SU-DHL-6 (cell line): ENCODE data around the gene PCDHB6.
"Not testable (repeated sequence)": the region's sequence is repeated elsewhere in the genome, so short reads cannot be mapped to it uniquely, and the experiment has no call there.

Source experiments
- H2AFZ ChIP-seq: fragments of 200-600 bp; sonication (generic); 2 replicates; pipeline ENCODE4 v1.6.1; 2014; ENCODE audit warnings: low read depth, mild to moderate bottlenecking, moderate library complexity, mixed read lengths, antibody characterized with exemption, low read length; ENCODE audit not compliant: severe bottlenecking
- H3F3A ChIP-seq: fragments of 200-600 bp; shearing (Covaris generic); 2 replicates; pipeline ENCODE4 v1.6.0; 2016; ENCODE audit warnings: antibody characterized with exemption, mild to moderate bottlenecking; ENCODE audit not compliant: insufficient read depth
- H3K27ac ChIP-seq: fragments of 200-600 bp; sonication (generic); 2 replicates; pipeline ENCODE4 v1.5.1; 2016; ENCODE audit warnings: low read depth, mild to moderate bottlenecking, low read length, moderate library complexity, mixed read lengths
- H3K27me3 ChIP-seq: fragments of 200-600 bp; sonication (generic), shearing (Covaris generic); 2 replicates; pipeline ENCODE4 v1.6.0; 2014; ENCODE audit warnings: mild to moderate bottlenecking, low read length
- H3K36me3 ChIP-seq: fragments of 200-600 bp; sonication (generic); 2 replicates; pipeline ENCODE4 v1.6.1; 2014; ENCODE audit warnings: mild to moderate bottlenecking, low read length, mixed read lengths
- H3K4me2 ChIP-seq: fragments of 300-600, 200-600 bp; shearing (Covaris generic), sonication (generic); 2 replicates; pipeline ENCODE4 v1.6.0; 2014; ENCODE audit warnings: low read length, low read depth, mild to moderate bottlenecking; ENCODE audit not compliant: poor library complexity, severe bottlenecking
- H3K4me3 ChIP-seq: fragments of 200-600 bp; sonication (generic); 2 replicates; pipeline ENCODE4 v1.5.1; 2014; ENCODE audit warnings: antibody characterized with exemption, low read length, mild to moderate bottlenecking, mixed read lengths; ENCODE audit not compliant: insufficient read depth, poor library complexity, severe bottlenecking
- H3K79me2 ChIP-seq: fragments of 200-600 bp; sonication (generic); 2 replicates; pipeline ENCODE4 v1.6.1; 2014; ENCODE audit warnings: mild to moderate bottlenecking, low read length, moderate library complexity; ENCODE audit not compliant: insufficient read depth
- H3K9ac ChIP-seq: fragments of 200-600 bp; sonication (generic); 2 replicates; pipeline ENCODE4 v1.7.0; 2014; ENCODE audit warnings: mild to moderate bottlenecking, low read length
- H3K9me2 ChIP-seq: fragments of 200-600 bp; sonication (generic); replicated peaks from 2 replicates; pipeline ENCODE4 v1.6.1; 2014; ENCODE audit warnings: low read length; ENCODE audit not compliant: insufficient read depth
- H3K9me3 ChIP-seq: fragments of 200-600 bp; sonication (generic); 2 replicates; pipeline ENCODE4 v1.6.1; 2014; ENCODE audit warnings: low read length, mixed read lengths; ENCODE audit not compliant: insufficient read depth
- H4K20me1 ChIP-seq: fragments of 200-600 bp; sonication (generic); 2 replicates; pipeline ENCODE4 v1.6.1; 2014; ENCODE audit warnings: low read depth, mild to moderate bottlenecking, antibody characterized with exemption, low read length, moderate library complexity, mixed read lengths
- EZH2phosphoT487 ChIP-seq: fragments of 200-600 bp; sonication (generic), shearing (Covaris generic); conservative IDR thresholded peaks from 2 replicates; pipeline ENCODE4 v1.6.1; 2018; ENCODE audit warnings: mild to moderate bottlenecking, antibody characterized with exemption, low read length, moderate library complexity, mixed read lengths
- TF ChIP-seq, protein P1 (sequence below): fragments of 200-600 bp; sonication (generic); IDR thresholded peaks from one replicate; pipeline ENCODE4 v1.5.1; 2017; ENCODE audit warnings: antibody characterized with exemption, mild to moderate bottlenecking, low read length, moderate library complexity; ENCODE audit not compliant: insufficient read depth, poor library complexity, severe bottlenecking

The PCDHB6 gene

GRCh38 chr5:141149812-141150211 is at the start of gene PCDHB6:
TSS of gene PCDHB6 (plus strand) at chr5:141150057. CDS start at chr5:141150258, 201 bp downstream.
- Histone ChIP-seq H2AFZ (no peak within 1 kb of the TSS), H3K9ac (no peak within 1 kb of the TSS), H4K20me1 (no peaks in the 10 kb centered on the region), H3K4me2 (no peak within 1 kb of the TSS), H3K36me3 (no peaks in the 10 kb centered on the region), H3K79me2 (no peaks in the 10 kb centered on the region), H3K27me3 (no peaks in the 10 kb centered on the region), H3F3A (no peaks in the 10 kb centered on the region), H3K9me3 (no peaks in the 10 kb centered on the region), H3K9me2 (no peaks in the 10 kb centered on the region), H3K27ac (no peak within 1 kb of the TSS), H3K4me3 (no peak within 1 kb of the TSS)
- TF ChIP-seq, protein P1, sequence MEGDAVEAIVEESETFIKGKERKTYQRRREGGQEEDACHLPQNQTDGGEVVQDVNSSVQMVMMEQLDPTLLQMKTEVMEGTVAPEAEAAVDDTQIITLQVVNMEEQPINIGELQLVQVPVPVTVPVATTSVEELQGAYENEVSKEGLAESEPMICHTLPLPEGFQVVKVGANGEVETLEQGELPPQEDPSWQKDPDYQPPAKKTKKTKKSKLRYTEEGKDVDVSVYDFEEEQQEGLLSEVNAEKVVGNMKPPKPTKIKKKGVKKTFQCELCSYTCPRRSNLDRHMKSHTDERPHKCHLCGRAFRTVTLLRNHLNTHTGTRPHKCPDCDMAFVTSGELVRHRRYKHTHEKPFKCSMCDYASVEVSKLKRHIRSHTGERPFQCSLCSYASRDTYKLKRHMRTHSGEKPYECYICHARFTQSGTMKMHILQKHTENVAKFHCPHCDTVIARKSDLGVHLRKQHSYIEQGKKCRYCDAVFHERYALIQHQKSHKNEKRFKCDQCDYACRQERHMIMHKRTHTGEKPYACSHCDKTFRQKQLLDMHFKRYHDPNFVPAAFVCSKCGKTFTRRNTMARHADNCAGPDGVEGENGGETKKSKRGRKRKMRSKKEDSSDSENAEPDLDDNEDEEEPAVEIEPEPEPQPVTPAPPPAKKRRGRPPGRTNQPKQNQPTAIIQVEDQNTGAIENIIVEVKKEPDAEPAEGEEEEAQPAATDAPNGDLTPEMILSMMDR = peak; percentile 32
- TF ChIP-seq EZH2phosphoT487 = no peak

DNA sequence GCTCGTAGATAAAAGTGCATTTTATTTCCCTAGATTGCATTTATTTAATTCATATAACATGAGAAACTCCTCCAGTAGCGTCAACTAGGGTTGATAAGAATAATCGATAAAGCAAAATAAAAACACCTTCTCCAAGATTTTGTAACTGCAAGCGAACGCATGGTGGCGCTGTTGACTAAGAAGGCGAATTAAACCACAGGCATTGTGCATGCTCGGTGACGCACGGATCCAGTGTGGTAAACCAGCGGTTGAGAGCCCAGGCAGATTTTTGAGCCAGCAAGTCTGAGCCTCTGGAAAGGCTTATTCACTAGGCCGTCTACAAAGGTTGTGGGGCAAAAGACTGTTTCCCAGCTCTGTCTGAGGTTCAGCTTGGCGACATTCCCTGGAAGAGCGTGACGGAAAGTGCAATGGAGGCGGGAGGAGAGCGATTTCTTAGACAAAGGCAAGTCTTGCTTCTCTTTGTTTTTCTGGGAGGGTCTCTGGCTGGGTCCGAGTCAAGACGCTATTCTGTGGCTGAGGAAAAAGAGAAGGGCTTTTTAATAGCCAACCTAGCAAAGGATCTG is 49.5 kb upstream of the PCDHB6 start, which contains the start of gene PCDHB3:
Gene PCDHB3, plus strand, starts transcription at position 231 of the 563 bp plus-strand sequence. Its CDS starts 177 bp downstream, at position 408.
- H3K9me3 ChIP-seq = no peaks in the 10 kb centered on the region
- no peaks in the 10 kb centered on the region for H3K9me2 ChIP-seq
- H3K79me2 ChIP-seq = no peaks in the 10 kb centered on the region
- TF ChIP-seq, protein P1 = peak; percentile 69
- no peak for TF ChIP-seq EZH2phosphoT487
- H3K4me2 ChIP-seq = no peak within 1 kb of the TSS
- no peaks in the 10 kb centered on the region for H4K20me1 ChIP-seq
- H3K36me3 ChIP-seq = no peaks in the 10 kb centered on the region
- H2AFZ ChIP-seq = no peak within 1 kb of the TSS
- H3K9ac ChIP-seq = no peak within 1 kb of the TSS
- H3K27ac ChIP-seq = no peak within 1 kb of the TSS
- H3F3A ChIP-seq = no peaks in the 10 kb centered on the region
- no peaks in the 10 kb centered on the region for H3K27me3 ChIP-seq
- no peak within 1 kb of the TSS for H3K4me3 ChIP-seq

DNA sequence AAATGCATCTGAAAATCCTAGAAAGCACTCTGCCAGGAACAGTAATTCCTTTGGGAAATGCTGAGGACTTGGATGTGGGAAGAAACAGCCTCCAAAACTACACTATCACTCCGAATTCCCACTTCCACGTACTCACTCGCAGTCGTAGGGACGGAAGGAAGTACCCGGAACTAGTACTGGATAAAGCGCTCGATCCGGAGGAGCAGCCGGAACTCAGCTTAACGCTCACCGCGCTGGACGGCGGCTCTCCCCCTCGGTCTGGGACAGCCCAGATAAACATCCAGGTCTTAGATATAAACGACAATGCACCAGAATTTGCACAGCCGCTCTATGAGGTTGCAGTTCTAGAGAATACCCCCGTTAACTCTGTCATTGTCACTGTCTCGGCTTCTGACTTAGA is 48.8 kb upstream of the PCDHB6 start:
- Histone ChIP-seq H3K4me2 (no peak overlapping the region), H3F3A (no peaks in the 10 kb centered on the region), H3K9ac (no peak overlapping the region), H3K36me3 (no peaks in the 10 kb centered on the region), H2AFZ (no peak overlapping the region), H3K4me3 (no peak overlapping the region), H4K20me1 (no peaks in the 10 kb centered on the region), H3K79me2 (no peaks in the 10 kb centered on the region), H3K9me3 (no peaks in the 10 kb centered on the region), H3K27ac (no peak overlapping the region), H3K9me2 (no peaks in the 10 kb centered on the region), H3K27me3 (no peaks in the 10 kb centered on the region)
- TF ChIP-seq, protein P1 = no peak
- no peak for TF ChIP-seq EZH2phosphoT487

DNA sequence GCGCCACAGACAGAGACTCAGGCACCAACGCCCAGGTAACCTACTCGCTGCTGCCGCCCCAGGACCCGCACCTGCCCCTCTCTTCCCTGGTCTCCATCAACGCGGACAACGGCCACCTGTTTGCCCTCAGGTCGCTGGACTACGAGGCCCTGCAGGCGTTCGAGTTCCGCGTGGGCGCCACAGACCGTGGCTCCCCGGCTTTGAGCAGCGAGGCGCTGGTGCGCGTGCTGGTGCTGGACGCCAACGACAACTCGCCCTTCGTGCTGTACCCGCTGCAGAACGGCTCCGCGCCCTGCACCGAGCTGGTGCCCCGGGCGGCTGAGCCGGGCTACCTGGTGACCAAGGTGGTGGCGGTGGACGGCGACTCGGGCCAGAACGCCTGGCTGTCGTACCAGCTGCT is 47.8 kb upstream of the PCDHB6 start:
- H3K4me3 ChIP-seq, H3K9me3 ChIP-seq, H3K27ac ChIP-seq, H3F3A ChIP-seq, H3K79me2 ChIP-seq, H3K27me3 ChIP-seq, H3K36me3 ChIP-seq, H3K9me2 ChIP-seq, H2AFZ ChIP-seq, H3K9ac ChIP-seq, H3K4me2 ChIP-seq, H4K20me1 ChIP-seq: not testable (repeated sequence)

DNA sequence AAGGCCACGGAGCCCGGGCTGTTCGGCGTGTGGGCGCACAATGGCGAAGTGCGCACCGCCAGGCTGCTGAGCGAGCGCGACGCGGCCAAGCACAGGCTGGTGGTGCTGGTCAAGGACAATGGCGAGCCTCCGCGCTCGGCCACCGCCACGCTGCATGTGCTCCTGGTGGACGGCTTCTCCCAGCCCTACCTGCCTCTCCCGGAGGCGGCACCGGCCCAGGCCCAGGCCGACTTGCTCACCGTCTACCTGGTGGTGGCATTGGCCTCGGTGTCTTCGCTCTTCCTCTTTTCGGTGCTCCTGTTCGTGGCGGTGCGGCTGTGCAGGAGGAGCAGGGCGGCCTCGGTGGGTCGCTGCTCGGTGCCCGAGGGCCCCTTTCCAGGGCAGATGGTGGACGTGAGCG is 47.4 kb upstream of the PCDHB6 start:
- not testable (repeated sequence) for H4K20me1 ChIP-seq, H3K27ac ChIP-seq, H3K4me3 ChIP-seq, H3K27me3 ChIP-seq, H3K4me2 ChIP-seq, H3K36me3 ChIP-seq, H2AFZ ChIP-seq, H3K9me2 ChIP-seq, H3F3A ChIP-seq, H3K9me3 ChIP-seq, H3K9ac ChIP-seq, H3K79me2 ChIP-seq
